ENCODE measurements around the gene MYO3B. TPM values are rescaled to one million over a fixed set of nuclear protein-coding genes. Genes with fewer than 3 reads are reported as not detected.

The MYO3B gene
- total RNA-seq, 4 donors from 2014 or later, result 6.0 to 7.4 (median 7.2) TPM

DNA sequence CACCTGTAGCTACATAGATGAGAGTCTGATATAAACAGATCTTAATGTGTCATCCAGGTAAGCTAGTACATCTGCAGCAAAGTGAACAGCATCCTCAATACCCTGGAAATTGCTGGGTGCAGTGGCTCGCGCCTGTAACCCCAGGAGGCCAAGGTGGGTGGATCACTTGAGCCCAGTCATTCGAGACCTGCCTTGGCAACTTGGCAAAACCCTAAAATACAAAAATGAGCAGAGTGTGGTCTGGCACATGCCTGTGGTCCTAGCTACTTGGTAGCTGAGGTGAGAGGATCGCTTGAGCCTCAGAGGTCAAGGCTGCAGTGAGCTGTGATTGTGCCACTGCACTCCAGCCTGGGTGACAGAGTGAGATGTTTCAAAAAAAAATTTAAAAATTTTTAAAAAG lies 303.3 kb downstream of the MYO3B start:
- H3K27me3 ChIP-seq, result no peaks in the 10 kb centered on the region
- WGBS, 2 donors, result 34 to 61% methylated on average over 4 of the region's 4 CpGs
- DNase-seq, result peak; percentile 18 to 23
- TF ChIP-seq, protein P1, sequence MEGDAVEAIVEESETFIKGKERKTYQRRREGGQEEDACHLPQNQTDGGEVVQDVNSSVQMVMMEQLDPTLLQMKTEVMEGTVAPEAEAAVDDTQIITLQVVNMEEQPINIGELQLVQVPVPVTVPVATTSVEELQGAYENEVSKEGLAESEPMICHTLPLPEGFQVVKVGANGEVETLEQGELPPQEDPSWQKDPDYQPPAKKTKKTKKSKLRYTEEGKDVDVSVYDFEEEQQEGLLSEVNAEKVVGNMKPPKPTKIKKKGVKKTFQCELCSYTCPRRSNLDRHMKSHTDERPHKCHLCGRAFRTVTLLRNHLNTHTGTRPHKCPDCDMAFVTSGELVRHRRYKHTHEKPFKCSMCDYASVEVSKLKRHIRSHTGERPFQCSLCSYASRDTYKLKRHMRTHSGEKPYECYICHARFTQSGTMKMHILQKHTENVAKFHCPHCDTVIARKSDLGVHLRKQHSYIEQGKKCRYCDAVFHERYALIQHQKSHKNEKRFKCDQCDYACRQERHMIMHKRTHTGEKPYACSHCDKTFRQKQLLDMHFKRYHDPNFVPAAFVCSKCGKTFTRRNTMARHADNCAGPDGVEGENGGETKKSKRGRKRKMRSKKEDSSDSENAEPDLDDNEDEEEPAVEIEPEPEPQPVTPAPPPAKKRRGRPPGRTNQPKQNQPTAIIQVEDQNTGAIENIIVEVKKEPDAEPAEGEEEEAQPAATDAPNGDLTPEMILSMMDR (IDR thresholded peaks at IDR 0.05), result no peak
- TF ChIP-seq POLR2A (IDR thresholded peaks at IDR 0.05), result no peak
- no peaks in the 10 kb centered on the region for H3K4me1 ChIP-seq
- H3K9me3 ChIP-seq, result no peaks in the 10 kb centered on the region
- intact Hi-C loops (cut with DNase I), result no loop called here
- no peaks in the 10 kb centered on the region for H3K36me3 ChIP-seq
- no peak overlapping the region for H3K4me3 ChIP-seq (replicated peaks in 1 of 3)
- H3K27ac ChIP-seq, result no peak overlapping the region

DNA sequence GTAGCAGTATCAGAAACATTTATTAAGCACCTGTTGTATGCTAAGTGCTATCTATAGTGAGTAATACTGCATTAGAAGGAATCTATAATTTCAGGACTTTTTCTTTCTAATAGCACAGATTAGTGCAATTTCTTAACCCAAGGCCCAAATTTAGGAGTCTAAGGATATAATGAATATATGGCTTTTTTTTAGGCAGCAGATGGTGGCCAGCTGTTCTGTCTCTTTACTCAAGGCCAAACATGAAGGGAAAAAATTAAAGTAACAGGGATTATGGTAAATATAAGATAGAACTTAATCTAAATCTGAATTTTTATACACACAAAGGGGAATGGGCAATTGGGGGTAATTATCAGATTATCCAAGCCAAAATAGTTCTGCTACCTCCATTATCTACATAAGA lies 306.6 kb downstream of the MYO3B start:
- TF ChIP-seq, protein P1 (IDR thresholded peaks at IDR 0.05), result no peak
- no peak for TF ChIP-seq POLR2A (IDR thresholded peaks at IDR 0.05)
- Histone ChIP-seq H3K9me3 (no peaks in the 10 kb centered on the region), H3K27ac (no peak overlapping the region), H3K4me1 (no peaks in the 10 kb centered on the region), H3K36me3 (no peaks in the 10 kb centered on the region), H3K4me3 (replicated peaks in 1 of 3) (no peak overlapping the region), H3K27me3 (no peaks in the 10 kb centered on the region)
- intact Hi-C loops (cut with DNase I), result no loop called here
- no peak for DNase-seq

DNA sequence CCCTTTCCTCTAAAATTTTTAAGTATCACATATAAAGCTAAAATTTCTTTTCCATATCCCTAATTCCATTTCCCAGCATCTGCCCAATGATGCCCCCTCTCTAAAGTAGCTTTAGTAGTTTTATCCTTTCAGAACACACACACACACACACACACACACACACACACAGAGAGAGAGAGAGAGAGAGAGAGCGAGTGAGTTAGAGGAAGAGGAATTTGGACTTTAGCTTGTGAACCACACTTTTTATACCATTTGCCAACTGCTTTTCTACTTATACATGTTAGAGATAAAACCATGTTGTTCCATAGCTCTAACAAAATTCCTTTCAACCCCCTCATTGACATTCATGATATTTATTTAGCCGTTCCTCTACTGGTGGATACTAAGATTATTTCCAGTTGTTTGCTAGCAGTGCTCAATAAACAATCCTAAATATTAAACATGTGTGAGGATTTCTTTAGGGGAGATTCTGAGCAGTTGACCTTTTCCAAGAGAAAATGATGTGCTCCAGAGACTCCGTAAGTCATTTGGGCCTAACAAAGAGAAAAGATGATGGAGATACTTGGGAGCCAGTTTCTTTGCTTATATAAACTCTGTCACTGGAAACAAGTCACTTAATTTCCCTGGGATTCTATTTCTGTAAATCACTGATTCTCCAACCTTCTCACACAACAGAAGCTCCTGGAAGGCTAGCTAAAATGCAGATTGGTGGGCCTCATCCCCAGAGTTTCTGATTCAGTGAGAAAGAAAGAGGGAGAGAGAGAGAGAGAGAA lies 307.5 kb downstream of the MYO3B start:
- 81 to 82% methylated on average over 3 of the region's 3 CpGs for WGBS, 2 donors
- no peaks in the 10 kb centered on the region for H3K36me3 ChIP-seq
- TF ChIP-seq, protein P1 (IDR thresholded peaks at IDR 0.05), result no peak
- TF ChIP-seq POLR2A (IDR thresholded peaks at IDR 0.05), result no peak
- no peak overlapping the region for H3K27ac ChIP-seq
- DNase-seq, result no peak
- intact Hi-C loops (cut with DNase I), result no loop called here
- H3K4me3 ChIP-seq (replicated peaks in 1 of 3), result no peak overlapping the region
- H3K27me3 ChIP-seq, result no peaks in the 10 kb centered on the region
- no peaks in the 10 kb centered on the region for H3K4me1 ChIP-seq
- H3K9me3 ChIP-seq, result no peaks in the 10 kb centered on the region

GRCh38 chr2:170486730-170487129 lies 308.8 kb downstream of the MYO3B start:
- no peak overlapping the region for H3K27ac ChIP-seq

DNA sequence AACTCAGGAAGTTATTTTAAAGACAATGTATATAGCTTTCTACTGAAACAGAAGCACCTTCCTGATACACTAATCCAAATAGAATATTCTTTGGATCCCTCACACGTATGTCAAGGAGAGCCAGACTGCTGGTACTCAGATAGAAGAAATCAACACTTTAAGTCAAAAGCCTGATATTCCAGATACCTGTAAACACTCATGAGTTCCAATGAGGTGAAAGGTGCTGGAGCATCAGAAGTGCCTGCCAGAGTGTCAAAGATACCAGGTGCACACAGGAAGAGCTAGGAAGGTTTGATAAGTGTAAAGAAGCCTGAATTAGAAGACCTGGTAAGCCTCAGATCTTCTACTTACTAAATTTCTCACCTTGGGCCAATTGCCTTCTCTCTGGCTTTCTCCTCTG lies 310.9 kb downstream of the MYO3B start:
- no peak for TF ChIP-seq POLR2A (IDR thresholded peaks at IDR 0.05)
- TF ChIP-seq, protein P1 (IDR thresholded peaks at IDR 0.05), result no peak
- no peaks in the 10 kb centered on the region for H3K9me3 ChIP-seq
- 82 to 86% methylated on average over 1 of the region's 1 CpG for WGBS, 2 donors
- H3K4me3 ChIP-seq (replicated peaks in 1 of 3), result no peak overlapping the region
- no peaks in the 10 kb centered on the region for H3K4me1 ChIP-seq
- H3K27ac ChIP-seq, result no peak overlapping the region
- no peak for DNase-seq
- no peaks in the 10 kb centered on the region for H3K36me3 ChIP-seq
- intact Hi-C loops (cut with DNase I), result no loop called here
- no peaks in the 10 kb centered on the region for H3K27me3 ChIP-seq

More at GRCh38 chr2:170486730-170487129, 308.8 kb downstream of the MYO3B start:
- Histone ChIP-seq H3K36me3 (no peaks in the 10 kb centered on the region), H3K4me1 (no peaks in the 10 kb centered on the region), H3K27me3 (no peaks in the 10 kb centered on the region), H3K4me3 (replicated peaks in 1 of 3) (no peak overlapping the region), H3K9me3 (no peaks in the 10 kb centered on the region)
- whole genome bisulfite sequencing, 2 donors, result 90 to 96% methylated on average over 3 of the region's 3 CpGs
- intact Hi-C loops (cut with DNase I), result no loop called here
- no peak for TF ChIP-seq POLR2A (IDR thresholded peaks at IDR 0.05)
- TF ChIP-seq, protein P1 (IDR thresholded peaks at IDR 0.05), result no peak
- no peak for DNase-seq
